GM21360 (cell line): ENCODE results near the gene BAZ2B.

Source experiments
- ATAC-seq: cut with Tn5 transposase; IDR thresholded peaks from one replicate; pipeline ENCODE4 v1.9.1; 2021; ENCODE audit warnings: mild to moderate bottlenecking, moderate library complexity; ENCODE audit not compliant: unreplicated experiment

BAZ2B gene

DNA sequence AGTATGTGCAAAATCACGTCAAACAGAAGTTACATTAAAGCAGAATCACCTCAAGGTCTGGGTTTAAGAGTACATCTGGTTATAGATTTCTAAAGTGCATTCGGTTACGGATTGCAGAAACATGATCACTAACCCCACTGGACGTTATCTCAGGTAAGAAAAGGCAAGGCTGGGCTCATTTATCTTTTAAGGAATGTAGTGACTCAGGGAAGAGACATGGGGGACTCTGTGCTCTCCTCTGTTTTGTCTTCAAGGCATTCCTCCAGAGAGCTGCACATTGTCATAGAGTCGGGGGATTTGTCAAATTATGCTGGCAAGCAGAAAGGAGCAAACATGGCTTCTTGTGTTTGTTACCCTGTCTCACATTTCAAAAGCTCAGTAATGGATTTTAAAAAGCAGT, 344.2 kb downstream of the BAZ2B start:
- ATAC-seq = no peak

DNA sequence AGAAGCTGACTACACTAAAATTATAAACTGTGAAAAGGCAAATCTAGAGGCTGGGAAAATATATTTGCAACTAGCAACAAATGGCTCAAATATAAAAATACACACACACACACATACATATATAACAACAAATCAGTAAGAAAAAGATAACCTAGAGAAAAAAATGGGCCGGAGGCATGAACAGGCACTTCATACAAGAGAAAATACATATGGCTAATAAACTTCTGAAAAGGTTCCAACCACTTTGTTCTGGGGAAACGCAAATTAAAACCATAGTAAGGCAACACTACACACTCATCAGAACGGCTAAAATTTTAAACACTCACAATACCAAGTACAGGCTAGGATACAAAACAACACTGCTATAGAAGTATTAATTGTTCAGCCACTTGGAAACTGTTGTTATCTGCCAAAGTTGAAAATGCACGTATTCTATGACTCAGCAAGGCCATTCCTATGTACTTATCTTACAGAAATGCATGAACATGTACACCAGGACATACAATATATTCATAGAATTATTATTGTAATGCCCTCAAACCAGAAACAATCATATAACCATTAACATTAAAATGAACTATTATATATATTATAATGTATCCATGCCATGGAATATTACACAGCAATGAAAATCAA, 345.5 kb downstream of the BAZ2B start:
- no peak for ATAC-seq
